Esophagus mucosa (tissue), 1 donor: ENCODE results near the gene GADD45GIP1. TPM values are rescaled to one million over a fixed set of nuclear protein-coding genes. Genes with fewer than 3 reads are reported as not detected.

ENCODE experiments used
- total RNA-seq: library from RNA; stranded (reverse); gene quantifications from one replicate; pipeline ENCODE4 v1.2.4, GENCODE V29; 2023
- donor health status: DM: yes; HTN: yes; CAD: no.

The GADD45GIP1 gene
- total RNA-seq, 1 donor from 2014 or later: 20.7 TPM

Other genes with a start within 250 kb of the GADD45GIP1 start
- 36.0 TPM for gene TNPO2, start 233.3 kb downstream of the GADD45GIP1 start, total RNA-seq
- gene TRIR, start 222.5 kb downstream of the GADD45GIP1 start, total RNA-seq: 122 TPM
- 60.9 TPM for gene GET3, start 219.7 kb downstream of the GADD45GIP1 start, total RNA-seq
- gene BEST2, start 205.4 kb downstream of the GADD45GIP1 start, total RNA-seq: not detected
- 38.2 TPM for gene HOOK2, start 181.7 kb downstream of the GADD45GIP1 start, total RNA-seq
- gene JUNB, start 165.7 kb downstream of the GADD45GIP1 start, total RNA-seq: 267 TPM
- 304 TPM for gene PRDX2, start 155.4 kb downstream of the GADD45GIP1 start, total RNA-seq
- gene THSD8, start 155.2 kb downstream of the GADD45GIP1 start, total RNA-seq: 9.7 TPM
- 20.0 TPM for gene RNASEH2A, start 150.6 kb downstream of the GADD45GIP1 start, total RNA-seq
- gene RTBDN, start 122.6 kb downstream of the GADD45GIP1 start, total RNA-seq: not detected
- not detected for gene MAST1, start 118.7 kb downstream of the GADD45GIP1 start, total RNA-seq
- gene DNASE2, start 75.8 kb downstream of the GADD45GIP1 start, total RNA-seq: 22.5 TPM
- not detected for gene KLF1, start 70.0 kb downstream of the GADD45GIP1 start, total RNA-seq
- gene GCDH, start 66.1 kb downstream of the GADD45GIP1 start, total RNA-seq: 16.1 TPM
- 0.56 TPM for gene SYCE2, start 37.9 kb downstream of the GADD45GIP1 start, total RNA-seq
- 46.6 TPM for gene FARSA, start 23.5 kb downstream of the GADD45GIP1 start, total RNA-seq
- gene CALR, start 18.6 kb downstream of the GADD45GIP1 start, total RNA-seq: 586 TPM
- 65.6 TPM for gene RAD23A, start 11.4 kb downstream of the GADD45GIP1 start, total RNA-seq
- not detected for gene DAND5, start 12.4 kb upstream of the GADD45GIP1 start, total RNA-seq
- 101 TPM for gene NFIX, start 38.3 kb upstream of the GADD45GIP1 start, total RNA-seq
- gene LYL1, start 145.6 kb upstream of the GADD45GIP1 start, total RNA-seq: 1.4 TPM
- 23.8 TPM for gene TRMT1, start 159.5 kb upstream of the GADD45GIP1 start, total RNA-seq
- gene NACC1, start 161.0 kb upstream of the GADD45GIP1 start, total RNA-seq: 40.0 TPM
- 46.0 TPM for gene STX10, start 193.2 kb upstream of the GADD45GIP1 start, total RNA-seq
- gene IER2, start 193.2 kb upstream of the GADD45GIP1 start, total RNA-seq: 97.7 TPM